HG03354 (cell line): ENCODE data around the gene TCERG1L.
"Not testable (repeated sequence)": the region's sequence is repeated elsewhere in the genome, so short reads cannot be mapped to it uniquely, and the experiment has no call there.

Experiments used
- ATAC-seq: cut with Tn5 transposase; IDR thresholded peaks from one replicate; pipeline ENCODE4 v1.9.1; 2021; ENCODE audit warnings: mild to moderate bottlenecking; ENCODE audit not compliant: unreplicated experiment, poor library complexity, severe bottlenecking

TCERG1L gene

GRCh38 chr10:131157899-131158298, 153.6 kb downstream of the TCERG1L start:
- no peak for ATAC-seq

DNA sequence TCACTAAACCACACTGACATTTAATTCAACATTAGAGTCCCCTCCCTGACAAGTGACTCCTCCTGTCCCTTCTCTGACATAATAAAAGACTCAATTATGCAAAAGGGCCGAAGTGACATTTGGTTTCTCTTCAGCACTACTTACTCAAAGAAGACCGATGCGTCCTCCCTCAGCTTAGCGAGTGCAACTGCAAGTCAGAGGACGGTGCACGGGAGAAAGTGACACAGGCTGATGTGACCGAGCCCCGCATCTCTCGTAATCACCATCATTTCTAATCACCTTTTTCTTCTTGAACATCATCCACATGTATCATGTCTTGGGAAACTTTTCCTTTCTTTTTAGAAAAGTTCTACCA, 155.7 kb downstream of the TCERG1L start:
- no peak for ATAC-seq

DNA sequence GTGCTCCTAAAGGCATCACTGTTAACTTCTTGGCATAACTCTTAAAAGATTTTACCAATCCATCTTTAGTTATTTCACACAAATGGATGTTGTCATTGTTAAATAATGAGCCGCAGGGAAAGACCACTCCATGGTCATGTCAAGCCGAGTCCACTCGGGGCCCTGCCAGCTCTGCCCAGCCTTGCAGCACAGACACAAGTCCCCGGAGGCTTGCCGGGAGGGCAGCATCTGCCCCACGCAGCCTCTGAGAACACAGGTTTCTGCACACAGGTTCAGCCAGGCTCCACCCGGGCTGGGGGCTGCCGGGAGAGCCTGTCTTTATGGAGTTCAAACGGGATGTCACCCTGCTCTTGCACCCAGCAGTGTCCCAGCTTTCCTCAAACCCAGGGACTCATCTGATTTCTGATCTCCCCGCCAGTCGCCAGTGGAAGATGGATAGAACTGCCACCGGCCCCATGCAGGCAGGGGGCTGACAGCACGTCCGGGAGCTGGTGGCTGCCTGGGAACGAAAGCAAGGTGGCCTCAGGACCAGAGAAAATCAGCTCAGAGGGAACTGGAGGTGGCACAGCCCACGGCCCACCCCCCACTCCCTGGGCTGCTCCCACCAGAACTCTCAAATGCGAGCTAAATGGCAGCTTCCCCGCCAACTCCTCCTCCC, 156.2 kb downstream of the TCERG1L start:
- ATAC-seq = no peak

DNA sequence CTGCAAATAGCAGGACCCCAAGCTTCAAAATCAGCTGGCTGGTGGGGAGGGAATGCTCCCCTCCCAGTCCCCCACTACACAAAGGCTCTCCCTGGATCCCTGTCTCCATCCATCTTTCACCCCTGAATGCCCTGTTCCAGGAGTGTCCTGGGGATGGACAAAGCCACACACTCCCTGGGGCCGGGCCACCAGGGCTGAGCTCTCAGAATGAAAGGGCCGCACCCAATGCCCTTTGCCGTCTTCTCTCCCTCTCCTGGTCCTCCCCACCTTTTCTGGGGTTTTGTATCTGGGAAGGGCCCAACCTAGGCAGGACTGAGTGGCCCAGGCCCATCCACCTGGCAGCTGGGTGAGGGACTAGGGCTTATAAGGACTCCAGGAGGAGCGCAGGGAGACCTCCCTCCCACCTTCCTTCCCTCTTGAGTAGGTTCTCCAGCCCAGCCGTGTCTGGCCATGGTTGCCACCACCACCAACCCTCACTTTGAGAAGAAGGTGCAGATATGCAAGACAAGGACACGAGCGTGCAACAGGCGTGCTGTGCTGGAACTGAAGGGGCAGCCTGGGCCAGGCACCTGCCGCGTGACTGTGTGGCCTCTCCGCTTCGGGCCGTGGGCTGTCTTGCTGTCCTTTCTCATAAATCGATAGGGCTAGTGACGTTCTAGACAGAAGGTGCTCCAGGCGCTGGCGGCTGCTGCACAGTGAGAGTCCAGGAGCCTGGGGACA, 157.1 kb downstream of the TCERG1L start:
- ATAC-seq = no peak

GRCh38 chr10:131152456-131152855, 159.1 kb downstream of the TCERG1L start:
- ATAC-seq = not testable (repeated sequence)

DNA sequence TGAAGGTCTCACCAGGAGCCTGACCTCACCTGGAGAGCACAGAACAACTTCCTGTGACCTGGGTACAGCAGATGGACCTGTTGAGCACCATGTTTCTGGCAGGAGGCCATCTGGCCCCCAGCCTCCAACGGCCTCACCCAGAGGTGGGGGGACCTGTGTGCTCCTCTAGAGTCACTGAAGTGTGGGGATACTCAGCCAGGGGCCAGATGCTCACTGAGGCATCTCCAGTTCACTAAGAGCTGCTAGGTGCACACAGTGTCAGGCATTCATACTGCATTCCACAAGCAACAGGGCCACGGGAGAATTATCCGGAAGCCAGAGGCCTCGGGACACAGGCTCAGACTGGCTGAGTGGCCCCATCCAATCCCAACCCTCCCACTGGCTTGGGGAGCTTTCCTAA, 161.4 kb downstream of the TCERG1L start:
- no peak for ATAC-seq

DNA sequence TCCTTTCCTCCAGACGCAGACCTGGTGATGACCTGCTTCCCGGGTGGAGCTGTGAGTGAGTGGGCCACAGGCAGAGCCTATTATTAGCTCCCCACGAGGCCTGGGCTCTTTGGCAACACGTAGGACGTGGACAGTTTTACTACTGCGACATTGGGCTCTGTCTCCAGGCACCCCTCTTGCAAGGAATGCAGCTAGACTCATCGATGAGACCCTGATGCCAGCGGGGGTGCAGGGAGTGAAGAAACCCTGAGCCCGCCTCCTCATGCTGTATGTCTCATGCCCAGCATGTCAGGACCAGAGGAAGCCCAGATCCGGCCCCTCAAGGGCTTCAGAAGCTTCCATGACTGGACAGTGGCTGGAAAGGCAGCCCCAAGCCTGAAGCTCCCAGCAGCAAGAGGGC, 161.9 kb downstream of the TCERG1L start:
- no peak for ATAC-seq

GRCh38 chr10:131149111-131149510, 162.4 kb downstream of the TCERG1L start:
- ATAC-seq = no peak

DNA sequence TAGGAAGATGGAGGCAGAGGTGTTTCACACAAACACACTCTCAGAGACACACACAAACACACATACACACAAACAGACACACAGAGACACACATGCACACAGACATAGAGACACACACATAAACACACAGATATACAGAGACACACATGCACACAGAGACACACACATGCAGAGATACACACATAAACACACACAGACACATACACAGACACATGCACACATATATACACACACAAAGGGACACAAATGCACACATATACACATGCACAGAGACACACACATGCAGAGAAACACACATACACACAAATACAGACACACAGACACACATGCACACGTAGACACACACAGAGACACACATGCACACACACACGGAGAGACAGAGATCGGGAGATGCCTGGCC, 163.3 kb downstream of the TCERG1L start:
- ATAC-seq = no peak

GRCh38 chr10:131147301-131147975, 164.1 kb downstream of the TCERG1L start:
- no peak for ATAC-seq

DNA sequence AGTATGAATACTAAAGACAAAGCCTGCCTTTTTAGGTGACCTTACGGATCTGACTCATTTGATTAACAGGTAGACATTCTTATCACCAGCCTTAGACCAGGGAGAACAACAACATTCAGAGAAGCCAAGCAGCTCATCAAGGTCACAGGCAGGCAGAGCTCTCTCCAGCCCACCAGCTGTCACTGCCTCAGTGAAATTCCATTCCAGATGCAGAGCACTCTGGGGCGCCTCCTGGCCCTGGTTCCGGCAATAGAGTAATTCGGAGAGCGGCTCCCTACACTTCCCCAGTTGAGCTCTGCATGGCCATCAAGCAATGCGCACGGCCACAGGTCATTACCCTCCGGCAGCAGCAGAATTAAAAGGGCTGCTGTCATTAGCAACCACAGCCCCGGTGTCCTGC, 164.7 kb downstream of the TCERG1L start:
- no peak for ATAC-seq

DNA sequence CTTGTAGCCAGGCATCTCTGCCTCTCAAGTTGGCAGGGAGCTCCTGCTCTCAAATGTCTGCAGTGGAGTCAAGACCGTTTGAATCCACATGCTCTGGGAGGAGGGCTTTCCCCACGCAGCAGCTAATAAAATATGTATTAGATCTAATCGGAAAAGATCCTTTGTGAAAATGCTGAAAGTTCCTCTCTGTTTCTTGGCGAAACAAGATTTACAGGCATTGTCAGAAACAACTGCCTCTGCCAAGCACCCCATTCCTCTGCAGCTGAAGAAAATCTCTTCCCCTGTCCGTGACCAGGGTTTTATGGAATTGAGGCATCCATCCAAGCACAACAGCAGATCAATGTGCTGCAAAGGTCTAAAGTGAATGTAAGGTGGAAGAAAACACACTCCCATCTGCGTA, 165.8 kb downstream of the TCERG1L start:
- ATAC-seq = no peak

- ATAC-seq = no peak
Observed at GRCh38 chr10:131144711-131145375, 166.7 kb downstream of the TCERG1L start.

DNA sequence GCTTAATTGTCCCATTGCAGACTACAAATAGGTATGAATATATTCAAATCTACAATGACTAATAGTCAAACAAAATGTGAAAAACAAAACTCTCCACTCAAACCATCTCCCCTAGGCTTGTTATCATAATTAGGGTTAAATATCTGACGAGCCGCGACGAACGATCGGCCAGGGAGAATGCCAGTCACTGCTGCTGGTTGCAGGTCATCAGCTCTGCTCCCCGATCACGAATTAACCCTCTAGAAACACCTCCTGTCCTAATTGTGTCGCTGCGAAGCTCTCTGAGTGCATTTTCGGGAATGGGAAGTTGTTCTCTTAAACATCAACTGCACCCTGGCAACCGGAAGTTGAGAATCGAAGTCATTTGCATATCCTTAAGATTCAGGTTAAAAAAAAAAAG, 167.3 kb downstream of the TCERG1L start:
- no peak for ATAC-seq

GRCh38 chr10:131143425-131144165, 167.9 kb downstream of the TCERG1L start:
- no peak for ATAC-seq

GRCh38 chr10:131142517-131143380, 168.8 kb downstream of the TCERG1L start:
- no peak for ATAC-seq

DNA sequence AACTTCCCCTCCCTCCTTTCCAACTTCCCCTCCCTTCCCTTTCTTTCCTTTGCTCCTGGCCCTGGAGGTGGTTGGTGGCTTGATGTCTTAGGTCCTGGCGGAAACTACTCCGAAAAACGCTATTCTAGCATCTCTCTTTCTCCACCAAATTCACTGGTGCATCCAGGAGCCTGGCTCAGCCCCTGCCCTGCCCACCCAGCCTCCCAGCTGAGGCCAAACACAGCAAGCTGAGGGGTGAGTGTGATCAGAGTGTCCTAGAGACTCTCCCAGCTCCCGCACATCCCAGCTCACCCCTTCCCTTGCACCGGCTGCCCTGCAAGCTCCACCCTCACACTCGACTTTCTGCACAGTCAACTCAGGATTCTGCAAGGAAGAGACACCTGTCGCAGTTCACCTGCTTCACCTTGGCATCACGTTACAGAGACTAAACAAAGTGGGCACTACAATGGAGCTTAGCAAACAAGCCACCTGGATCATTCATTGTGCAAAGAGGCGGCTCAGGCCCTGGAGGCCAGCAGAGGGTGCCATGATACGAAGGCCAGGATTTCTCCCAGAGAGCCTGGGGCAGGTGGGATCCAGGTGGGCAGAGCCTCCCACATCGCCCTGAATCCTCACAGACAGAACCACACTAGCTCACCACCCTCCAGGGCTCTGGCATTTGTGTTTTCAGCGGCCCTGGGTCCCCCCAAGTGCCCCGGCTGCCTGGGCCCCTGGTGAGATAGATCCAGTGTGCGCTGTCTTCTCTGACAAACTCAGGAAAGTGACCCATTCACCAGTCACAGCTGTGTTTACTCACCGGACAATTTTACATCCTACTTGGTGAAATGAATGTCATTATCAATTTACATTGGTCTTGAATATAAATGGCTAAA, 169.6 kb downstream of the TCERG1L start:
- no peak for ATAC-seq

DNA sequence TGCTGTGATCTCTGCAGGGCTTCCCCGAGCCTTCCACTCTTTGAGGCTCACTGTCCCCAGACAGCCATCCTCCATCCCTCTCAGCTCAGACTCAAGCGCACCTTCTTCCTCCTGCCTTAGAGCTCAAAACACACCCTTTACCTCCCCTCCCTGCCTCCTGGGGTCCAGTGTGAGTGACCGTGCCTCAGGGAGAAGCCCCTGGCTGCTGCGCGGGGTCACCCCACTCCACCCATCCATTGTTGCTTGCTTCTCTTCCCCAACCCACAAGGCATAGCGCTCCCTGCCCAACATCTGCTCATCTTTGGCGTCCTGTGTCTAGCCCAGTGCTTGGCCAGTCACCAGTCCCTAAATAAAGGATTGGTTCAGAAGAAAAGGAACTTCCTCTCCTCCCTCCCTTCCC, 170.3 kb downstream of the TCERG1L start:
- ATAC-seq = no peak
